H1 (cell line): ENCODE results near the gene ZNF487. TPM values are rescaled to one million over a fixed set of nuclear protein-coding genes. Genes with fewer than 3 reads are reported as not detected.

Experiments used
- CTCF ChIA-PET: fragments of 300-600 bp; sonication (Branson Sonifier 250); formaldehyde crosslinking; loops from one replicate; lab custom pipeline; 2021; ENCODE audit not compliant: partially characterized antibody; lab: Charles Lee
- POLR2A ChIA-PET: fragments of 300-600 bp; sonication (Branson Sonifier 250); formaldehyde crosslinking; loops from one replicate; lab custom pipeline; 2021; ENCODE audit warnings: inconsistent platforms; ENCODE audit not compliant: partially characterized antibody; lab: Charles Lee
- DNase-seq, 2 experiments: peaks; one replicate each; pipeline versions ENCODE4 v3.0.0 to v3.0.0-alpha.2; 2010 to 2022; ENCODE audit warnings: low spot score in 2 of 2, low read depth in 1 of 2, mixed read lengths in 1 of 2
- FAIRE-seq: peaks from 2 replicates; lab custom pipeline; 2011; peaks lifted over from hg19 to GRCh38; lab: Jason Lieb, UNC
- H2AFZ ChIP-seq: 2 replicates; pipeline ENCODE4 v1.8.1; 2012; ENCODE audit warnings: low read length, inconsistent platforms
- H2AK5ac ChIP-seq: 2 replicates; pipeline ENCODE4 v1.6.1; 2013; ENCODE audit warnings: low read depth, low read length
- H2BK120ac ChIP-seq: replicated peaks from 2 replicates; pipeline ENCODE3; 2013; ENCODE audit warnings: low read depth, low read length, inconsistent platforms
- H2BK12ac ChIP-seq: 2 replicates; pipeline ENCODE4 v1.6.1; 2013; ENCODE audit warnings: low read depth, low read length
- H2BK15ac ChIP-seq: 2 replicates; pipeline ENCODE4 v1.6.1; 2013; ENCODE audit warnings: low read length
- H2BK20ac ChIP-seq: 2 replicates; pipeline ENCODE4 v1.6.1; 2013; ENCODE audit warnings: low read length
- H2BK5ac ChIP-seq: 2 replicates; pipeline ENCODE4 v1.6.1; 2013; ENCODE audit warnings: low read depth, low read length
- H3K14ac ChIP-seq: 2 replicates; pipeline ENCODE4 v1.6.1; 2013; ENCODE audit warnings: inconsistent platforms; ENCODE audit not compliant: insufficient read length
- H3K18ac ChIP-seq: 2 replicates; pipeline ENCODE4 v1.6.1; 2013; ENCODE audit warnings: low read length; ENCODE audit errors: extremely low read depth
- H3K23ac ChIP-seq: 2 replicates; pipeline ENCODE4 v1.6.1; 2013; ENCODE audit warnings: inconsistent platforms; ENCODE audit not compliant: insufficient read length
- H3K23me2 ChIP-seq: 2 replicates; pipeline ENCODE4 v1.6.1; 2013; ENCODE audit warnings: low read depth, low read length
- H3K27ac ChIP-seq: 2 replicates; pipeline ENCODE4 v1.6.1; 2011; ENCODE audit warnings: low read depth, low read length, inconsistent platforms
- H3K27me3 ChIP-seq, 4 experiments: replicated peaks in 1 of 4; 1 replicate in 1 of 4; 2 replicates in 3 of 4; pipeline versions ENCODE4 v1.6.1 to v1.8.1; 2011 to 2013; ENCODE audit warnings: low read length in 3 of 4, mild to moderate bottlenecking in 3 of 4, inconsistent platforms in 2 of 4, mixed read lengths in 2 of 4, moderate library complexity in 1 of 4; ENCODE audit not compliant: control insufficient read depth in 3 of 4, insufficient read depth in 3 of 4; ENCODE audit errors: extremely low read depth in 1 of 4
- H3K36me3 ChIP-seq, 4 experiments: 2 replicates each; pipeline versions ENCODE4 v1.6.1 to v1.8.1; 2011 to 2013; ENCODE audit warnings: mild to moderate bottlenecking in 4 of 4, low read length in 3 of 4, moderate library complexity in 2 of 4, control low read depth in 1 of 4, inconsistent platforms in 1 of 4; ENCODE audit not compliant: insufficient read depth in 4 of 4, control insufficient read depth in 2 of 4
- H3K4ac ChIP-seq: replicated peaks from 2 replicates; pipeline ENCODE3; 2013; ENCODE audit warnings: low read length, low read depth, mixed read lengths, inconsistent platforms; ENCODE audit not compliant: insufficient read length
- H3K4me1 ChIP-seq, 4 experiments: replicated peaks in 1 of 4; 1 replicate in 1 of 4; 2 replicates in 3 of 4; pipeline versions ENCODE4 v1.6.1 to v1.8.1; 2011 to 2013; ENCODE audit warnings: low read length in 3 of 4, inconsistent platforms in 2 of 4, mixed read lengths in 1 of 4; ENCODE audit not compliant: insufficient read depth in 4 of 4, control insufficient read depth in 3 of 4
- H3K4me2 ChIP-seq, 2 experiments: 2 replicates each; pipeline versions ENCODE4 v1.6.1 to v1.8.1; 2011 to 2013; ENCODE audit warnings: low read depth in 2 of 2, low read length in 2 of 2, control low read depth in 1 of 2, inconsistent platforms in 1 of 2, mild to moderate bottlenecking in 1 of 2; ENCODE audit not compliant: insufficient read depth in 1 of 2
- H3K4me3 ChIP-seq, 4 experiments: fragments of 200-600, 300-600 bp in 1 of 4; sonication (generic), shearing (Covaris generic), sonication (Bioruptor Twin) in 1 of 4; 2 replicates each; pipeline versions ENCODE4 v1.5.1 to v1.8.1; 2011 to 2016; ENCODE audit warnings: low read length in 4 of 4, low read depth in 3 of 4, control low read depth in 2 of 4, inconsistent platforms in 2 of 4, mild to moderate bottlenecking in 2 of 4, mixed read lengths in 1 of 4, moderate library complexity in 1 of 4; ENCODE audit not compliant: insufficient read depth in 2 of 4; ENCODE audit errors: extremely low read depth in 1 of 4
- H3K56ac ChIP-seq: replicated peaks from 2 replicates; pipeline ENCODE3; 2013; ENCODE audit warnings: low read depth, mild to moderate bottlenecking, mixed read lengths, low read length, inconsistent platforms; ENCODE audit not compliant: insufficient read length
- H3K79me1 ChIP-seq: 2 replicates; pipeline ENCODE4 v1.6.1; 2013; ENCODE audit warnings: low read depth, low read length, control low read depth
- H3K79me2 ChIP-seq, 2 experiments: 2 replicates each; pipeline versions ENCODE4 v1.6.1 to v1.8.1; 2012 to 2013; ENCODE audit warnings: low read length in 2 of 2, mild to moderate bottlenecking in 2 of 2, inconsistent platforms in 1 of 2; ENCODE audit not compliant: insufficient read depth in 2 of 2, control insufficient read depth in 1 of 2
- H3K9ac ChIP-seq, 4 experiments: replicated peaks in 1 of 4; 1 replicate in 1 of 4; 2 replicates in 3 of 4; pipeline versions ENCODE4 v1.6.1 to v1.8.1; 2011 to 2013; ENCODE audit warnings: low read depth in 3 of 4, low read length in 3 of 4, control low read depth in 2 of 4, mild to moderate bottlenecking in 2 of 4, moderate library complexity in 2 of 4, inconsistent platforms in 1 of 4; ENCODE audit errors: extremely low read depth in 1 of 4
- H3K9me3 ChIP-seq, 2 experiments: 2 replicates each; pipeline versions ENCODE4 v1.6.1 to v1.8.1; 2012 to 2013; ENCODE audit warnings: mild to moderate bottlenecking in 2 of 2, moderate library complexity in 2 of 2, control low read depth in 1 of 2, inconsistent platforms in 1 of 2, low read depth in 1 of 2, low read length in 1 of 2, mixed read lengths in 1 of 2; ENCODE audit not compliant: insufficient read depth in 2 of 2
- H4K20me1 ChIP-seq, 2 experiments: replicated peaks in 1 of 2; 2 replicates each; pipeline versions ENCODE3 to v1.8.1; 2011 to 2013; ENCODE audit warnings: inconsistent platforms in 2 of 2, low read length in 2 of 2, mild to moderate bottlenecking in 1 of 2; ENCODE audit not compliant: insufficient read depth in 2 of 2, control insufficient read depth in 1 of 2
- H4K5ac ChIP-seq: 2 replicates; pipeline ENCODE4 v1.6.1; 2013; ENCODE audit warnings: low read length, low read depth, mixed read lengths, inconsistent platforms; ENCODE audit not compliant: insufficient read length
- H4K8ac ChIP-seq: 2 replicates; pipeline ENCODE4 v1.8.0; 2013; ENCODE audit warnings: mild to moderate bottlenecking, moderate library complexity, low read length, inconsistent platforms; ENCODE audit not compliant: insufficient read depth; ENCODE audit errors: extremely low read depth
- H4K91ac ChIP-seq: replicated peaks from 2 replicates; pipeline ENCODE3; 2013; ENCODE audit warnings: low read length, mixed read lengths, inconsistent platforms; ENCODE audit not compliant: insufficient read length
- CREB1 ChIP-seq: IDR thresholded peaks from 2 replicates; pipeline ENCODE4 v1.6.1; 2012; ENCODE audit warnings: inconsistent platforms
- CTBP2 ChIP-seq: IDR thresholded peaks from 2 replicates; pipeline ENCODE4 v1.7.0; 2011; ENCODE audit warnings: borderline replicate concordance, mild to moderate bottlenecking, moderate library complexity, mixed read lengths, low read length; ENCODE audit not compliant: insufficient read depth, insufficient read length
- KDM1A ChIP-seq: fragments of 200-600, 300-600 bp; sonication (generic); IDR thresholded peaks from 2 replicates; pipeline ENCODE4 v1.7.1; 2016; ENCODE audit warnings: mild to moderate bottlenecking, low read length, borderline replicate concordance
- KDM4A ChIP-seq: IDR thresholded peaks from one replicate; pipeline ENCODE4 v1.7.1; 2012; ENCODE audit warnings: low read depth, mild to moderate bottlenecking, moderate library complexity, low read length, inconsistent platforms; ENCODE audit not compliant: severe bottlenecking
- PHF8 ChIP-seq: fragments of 200-600 bp; sonication (generic); conservative IDR thresholded peaks from 2 replicates; pipeline ENCODE4 v1.7.1; 2012; ENCODE audit warnings: low read depth, mild to moderate bottlenecking, inconsistent platforms, low read length, moderate library complexity
- SIRT6 ChIP-seq: IDR thresholded peaks from one replicate; pipeline ENCODE4 v1.7.1; 2012; ENCODE audit warnings: low read length, inconsistent platforms
- SP2 ChIP-seq: IDR thresholded peaks from 2 replicates; pipeline ENCODE4 v1.6.1; 2012; ENCODE audit warnings: mild to moderate bottlenecking, low read length, inconsistent platforms
- SUZ12 ChIP-seq: fragments of 200-600 bp; sonication (generic); IDR thresholded peaks from 2 replicates; pipeline ENCODE4 v1.6.1; 2012; ENCODE audit warnings: mild to moderate bottlenecking, inconsistent platforms, low read length, moderate library complexity, mixed read lengths
- WGBS, 2 experiments: shearing (Covaris generic) in 1 of 2; methylation state at CpG; one replicate each; pipeline versions ENCODE4 v1.1.6 to v1.1.7; 2013 to 2015; ENCODE audit warnings: low lambda C conversion rate in 2 of 2, mixed read lengths in 2 of 2, inconsistent platforms in 1 of 2, low coverage in 1 of 2, missing lambda C conversion rate in 1 of 2; ENCODE audit not compliant: insufficient replicate concordance in 2 of 2, insufficient coverage in 1 of 2, insufficient read length in 1 of 2; ENCODE audit errors: extremely low coverage in 1 of 2, missing lambda C conversion rate in 1 of 2; 5-methylcytosine and 5-hydroxymethylcytosine counted together
- polyA plus RNA-seq, 7 experiments: library from polyadenylated mRNA; depleted of rRNA in 3 of 7; stranded (reverse) in 5 of 7; unstranded in 2 of 7; fragments of >200 nt in 5 of 7; fragments of 200-250 nt in 2 of 7; gene quantifications; 1 replicate in 5 of 7; 2 replicates in 1 of 7; 4 replicates in 1 of 7; pipeline versions ENCODE4 v1.2.1 to v1.2.3, GENCODE V29; 2011 to 2013; ENCODE audit warnings: missing spikeins in 2 of 7, mixed read lengths in 2 of 7
- total RNA-seq: library from RNA; stranded (reverse); fragmentation: NEBNext Ultra II Directional; extraction: Animal tissue kit (Norgen Biotek cat#: 25700); gene quantifications from 2 replicates; pipeline ENCODE4 v1.2.1, GENCODE V29; 2021
- TF ChIP-seq, protein P1 (sequence below): IDR thresholded peaks from 2 replicates; pipeline ENCODE4 v1.6.1; 2012; ENCODE audit warnings: low read length, inconsistent platforms
- TF ChIP-seq, protein P2 (sequence below): IDR thresholded peaks from 2 replicates; pipeline ENCODE4 v1.6.1; 2012; ENCODE audit warnings: inconsistent platforms

The ZNF487 gene
- total and polyA plus RNA-seq, 2 of the 8 experiments (the other 6 are each of a cell fraction or from before 2014, with no cell fraction given): 1.9 to 2.5 TPM

DNA sequence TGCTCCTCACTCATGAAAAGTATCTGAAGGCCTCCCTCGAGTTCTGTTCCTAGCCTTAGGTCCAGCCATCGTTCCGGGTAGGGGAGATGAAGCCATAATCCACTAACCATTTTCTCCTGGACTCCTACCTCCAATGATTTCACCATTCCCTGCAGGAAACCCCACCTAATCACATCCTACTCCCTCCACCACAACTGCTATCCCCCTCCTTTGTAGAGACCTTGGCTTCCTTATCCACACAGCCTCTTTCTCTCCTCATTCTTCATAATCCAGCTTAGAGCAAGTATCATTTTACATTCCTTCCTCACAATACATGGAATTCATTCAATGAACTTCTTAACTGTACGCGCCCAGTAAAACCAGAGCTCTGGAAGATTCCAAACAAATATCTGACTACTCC lies 46.6 kb upstream of the ZNF487 start:
- Histone ChIP-seq H3K9me3 (no peaks in the 10 kb centered on the region), H3K56ac (no peak overlapping the region), H2BK12ac (no peak overlapping the region), H3K27me3 (no peaks in the 10 kb centered on the region), H3K18ac (no peak overlapping the region), H3K27ac (no peak overlapping the region), H2AFZ (no peak overlapping the region), H2BK120ac (no peak overlapping the region), H3K36me3 (peaks cover 48 to 97% (median 82%) of the 10 kb centered on the region in 4 experiments), H2BK5ac (no peak overlapping the region), H3K14ac (no peak overlapping the region), H3K79me1 (peaks cover 22% of the 10 kb centered on the region), H3K9ac (no peak overlapping the region), H2AK5ac (no peak overlapping the region), H3K23ac (no peak overlapping the region), H3K4ac (no peak overlapping the region), H4K20me1 (peaks cover 48 to 57% of the 10 kb centered on the region in 2 experiments), H4K5ac (no peak overlapping the region), H4K91ac (no peak overlapping the region), H2BK20ac (no peak overlapping the region), H3K23me2 (no peaks in the 10 kb centered on the region; the same call in 1 of the 2 replicates), H3K4me2 (no peak overlapping the region), H4K8ac (no peak overlapping the region), H2BK15ac (no peak overlapping the region), H3K4me1 (peaks cover 0 to 6% (median 4%) of the 10 kb centered on the region in 4 experiments; a peak in 5 of 7 replicates), H3K79me2 (peaks cover 34 to 75% of the 10 kb centered on the region in 2 experiments), H3K4me3 (no peak overlapping the region)
- TF ChIP-seq SIRT6: no peak
- TF ChIP-seq KDM1A: no peak
- TF ChIP-seq SP2: no peak
- TF ChIP-seq SUZ12: no peak
- no peak for TF ChIP-seq CTBP2
- TF ChIP-seq CREB1: no peak
- TF ChIP-seq, protein P1, sequence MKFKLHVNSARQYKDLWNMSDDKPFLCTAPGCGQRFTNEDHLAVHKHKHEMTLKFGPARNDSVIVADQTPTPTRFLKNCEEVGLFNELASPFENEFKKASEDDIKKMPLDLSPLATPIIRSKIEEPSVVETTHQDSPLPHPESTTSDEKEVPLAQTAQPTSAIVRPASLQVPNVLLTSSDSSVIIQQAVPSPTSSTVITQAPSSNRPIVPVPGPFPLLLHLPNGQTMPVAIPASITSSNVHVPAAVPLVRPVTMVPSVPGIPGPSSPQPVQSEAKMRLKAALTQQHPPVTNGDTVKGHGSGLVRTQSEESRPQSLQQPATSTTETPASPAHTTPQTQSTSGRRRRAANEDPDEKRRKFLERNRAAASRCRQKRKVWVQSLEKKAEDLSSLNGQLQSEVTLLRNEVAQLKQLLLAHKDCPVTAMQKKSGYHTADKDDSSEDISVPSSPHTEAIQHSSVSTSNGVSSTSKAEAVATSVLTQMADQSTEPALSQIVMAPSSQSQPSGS: no peak
- TF ChIP-seq, protein P2, sequence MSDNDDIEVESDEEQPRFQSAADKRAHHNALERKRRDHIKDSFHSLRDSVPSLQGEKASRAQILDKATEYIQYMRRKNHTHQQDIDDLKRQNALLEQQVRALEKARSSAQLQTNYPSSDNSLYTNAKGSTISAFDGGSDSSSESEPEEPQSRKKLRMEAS: no peak
- TF ChIP-seq KDM4A: no peak
- no peak for TF ChIP-seq PHF8
- DNase-seq: no peak
- no peak for FAIRE-seq
- ChIA-PET POLR2A (interaction anchor here (0.7 to 2.6 kb wide), 14 partner anchors 10 to 74 kb away, joined by 3 to 21 read pairs (median 4); partner anchors contain the start of gene HNRNPF), CTCF (interaction anchor here (0.6 to 2.6 kb wide), 10 partner anchors 10 to 201 kb away, joined by 3 to 14 read pairs (median 4); partner anchors contain the start of gene ZNF487)
- WGBS, 2 experiments: 95% methylated on average over 5 of the region's 5 CpGs; no CpG with 5 or more reads in 1 of the 2 experiments
